IMR-90 (cell line): ENCODE results near the gene MPZL1. TPM values are rescaled to one million over a fixed set of nuclear protein-coding genes. Genes with fewer than 3 reads are reported as not detected.

ENCODE experiments used
- ATAC-seq: fragments of 200-7000 bp; cut with Tn5 transposase; 2 replicates; pipeline ENCODE4 v1.9.1; 2020; ENCODE audit warnings: low read depth, mild to moderate bottlenecking, moderate library complexity
- BruUV-seq: library from RNA; stranded (reverse); fragments of 400-500 nt; replicated peaks from 2 replicates; lab custom pipeline; 2021; lab: Mats Ljungman, UMichigan
- CTCF ChIA-PET: fragments of 300-600 bp; formaldehyde crosslinking; extraction: SDS; loops from one replicate; lab custom pipeline; 2021; ENCODE audit warnings: antibody characterized with exemption; lab: Yijun Ruan, JAX
- POLR2A ChIA-PET: fragments of 300-600 bp; sonication (Branson Sonifier 250); formaldehyde crosslinking; loops from one replicate; lab custom pipeline; 2022; ENCODE audit warnings: antibody characterized with exemption; ENCODE audit not compliant: unreplicated experiment; lab: Charles Lee
- DNase-seq: peaks from one replicate; pipeline ENCODE4 v3.0.0; 2013
- H2AFZ ChIP-seq: replicated peaks from 2 replicates; pipeline ENCODE3; 2013; ENCODE audit warnings: low read length, mild to moderate bottlenecking; ENCODE audit not compliant: poor library complexity
- H2AK5ac ChIP-seq: 2 replicates; pipeline ENCODE4 v1.6.1; 2013; ENCODE audit warnings: low read depth, low read length, inconsistent platforms
- H2AK9ac ChIP-seq: replicated peaks from 2 replicates; pipeline ENCODE3; 2013; ENCODE audit warnings: mild to moderate bottlenecking, low read depth, low read length, moderate library complexity; ENCODE audit not compliant: poor library complexity
- H2BK120ac ChIP-seq: 2 replicates; pipeline ENCODE4 v1.6.1; 2013; ENCODE audit warnings: low read depth, low read length, inconsistent platforms
- H2BK15ac ChIP-seq: 3 replicates; pipeline ENCODE4 v1.6.1; 2013; ENCODE audit warnings: low read depth, low read length, inconsistent platforms
- H2BK20ac ChIP-seq: 2 replicates; pipeline ENCODE4 v1.6.1; 2013; ENCODE audit warnings: low read depth, mild to moderate bottlenecking, inconsistent platforms, low read length, moderate library complexity
- H2BK5ac ChIP-seq: 2 replicates; pipeline ENCODE4 v1.6.1; 2013; ENCODE audit warnings: mild to moderate bottlenecking, low read depth, low read length, inconsistent platforms; ENCODE audit not compliant: poor library complexity, severe bottlenecking
- H3K14ac ChIP-seq: replicated peaks from 2 replicates; pipeline ENCODE4 v1.6.1; 2013; ENCODE audit warnings: low read depth, low read length, inconsistent platforms
- H3K18ac ChIP-seq: 2 replicates; pipeline ENCODE4 v1.6.1; 2013; ENCODE audit warnings: low read depth, low read length, control low read depth
- H3K23ac ChIP-seq: 2 replicates; pipeline ENCODE4 v1.6.1; 2013; ENCODE audit warnings: low read depth, low read length, inconsistent platforms
- H3K27ac ChIP-seq: 2 replicates; pipeline ENCODE4 v1.5.1; 2013; ENCODE audit warnings: mild to moderate bottlenecking, control low read depth, low read length; ENCODE audit not compliant: insufficient read depth
- H3K27me3 ChIP-seq: 2 replicates; pipeline ENCODE4 v1.6.1; 2013; ENCODE audit warnings: low read length; ENCODE audit not compliant: control insufficient read depth, insufficient read depth
- H3K36me3 ChIP-seq: 2 replicates; pipeline ENCODE4 v1.6.1; 2013; ENCODE audit warnings: low read length, mixed read lengths; ENCODE audit not compliant: control insufficient read depth, insufficient read depth
- H3K4ac ChIP-seq: 2 replicates; pipeline ENCODE4 v1.6.1; 2013; ENCODE audit warnings: low read depth, low read length, inconsistent platforms
- H3K4me1 ChIP-seq: 2 replicates; pipeline ENCODE4 v1.6.1; 2013; ENCODE audit warnings: low read length, mixed read lengths; ENCODE audit not compliant: control insufficient read depth, insufficient read depth
- H3K4me2 ChIP-seq: 2 replicates; pipeline ENCODE4 v1.6.1; 2013; ENCODE audit warnings: low read depth, mild to moderate bottlenecking, control low read depth, low read length, moderate library complexity
- H3K4me3 ChIP-seq: 2 replicates; pipeline ENCODE4 v1.5.1; 2013; ENCODE audit warnings: low read depth, mild to moderate bottlenecking, control low read depth, low read length, moderate library complexity; ENCODE audit not compliant: insufficient read depth
- H3K56ac ChIP-seq: 2 replicates; pipeline ENCODE4 v1.6.1; 2013; ENCODE audit warnings: low read length, inconsistent platforms; ENCODE audit not compliant: insufficient read depth; ENCODE audit errors: extremely low read depth
- H3K79me1 ChIP-seq, 2 experiments: 2 replicates each; pipeline ENCODE4 v1.6.1; 2013; ENCODE audit warnings: low read length in 2 of 2, inconsistent platforms in 1 of 2, low read depth in 1 of 2
- H3K9ac ChIP-seq: 2 replicates; pipeline ENCODE4 v1.6.1; 2013; ENCODE audit warnings: low read depth, low read length, control low read depth
- H3K9me1 ChIP-seq: 2 replicates; pipeline ENCODE4 v1.6.1; 2013; ENCODE audit warnings: low read length, inconsistent platforms; ENCODE audit not compliant: insufficient read depth
- H3K9me3 ChIP-seq: 2 replicates; pipeline ENCODE4 v1.6.1; 2013; ENCODE audit warnings: low read length; ENCODE audit not compliant: control insufficient read depth, insufficient read depth
- H4K20me1 ChIP-seq: 2 replicates; pipeline ENCODE4 v1.6.1; 2013; ENCODE audit warnings: low read length, inconsistent platforms; ENCODE audit not compliant: insufficient read depth
- H4K5ac ChIP-seq: 2 replicates; pipeline ENCODE4 v1.6.1; 2013; ENCODE audit warnings: mild to moderate bottlenecking, low read depth, low read length, control low read depth
- H4K8ac ChIP-seq, 2 experiments: 2 replicates each; pipeline ENCODE4 v1.6.1; 2013; ENCODE audit warnings: low read depth in 2 of 2, low read length in 2 of 2, control low read depth in 1 of 2, inconsistent platforms in 1 of 2
- H4K91ac ChIP-seq: 2 replicates; pipeline ENCODE4 v1.6.1; 2013; ENCODE audit warnings: low read depth, low read length, inconsistent platforms; ENCODE audit not compliant: insufficient read depth
- BHLHE40 ChIP-seq: fragments of 150-350 bp; IDR thresholded peaks from 2 replicates; pipeline ENCODE4 v1.6.1; 2016; ENCODE audit warnings: mild to moderate bottlenecking, low read depth, low read length
- CEBPB ChIP-seq: IDR thresholded peaks from 2 replicates; pipeline ENCODE4 v1.6.1; 2012; ENCODE audit warnings: low read depth, low read length, improper control_type of control experiment
- CHD1 ChIP-seq: IDR thresholded peaks from 2 replicates; pipeline ENCODE4 v1.6.1; 2012; ENCODE audit warnings: low read depth, low read length, improper control_type of control experiment
- CTCF ChIP-seq: conservative IDR thresholded peaks from 2 replicates; pipeline ENCODE4 v1.5.1; 2012; ENCODE audit warnings: mild to moderate bottlenecking, low read depth, low read length, improper control_type of control experiment
- FOS ChIP-seq: fragments of 150-350 bp; IDR thresholded peaks from 2 replicates; pipeline ENCODE4 v1.6.1; 2016; ENCODE audit warnings: low read depth, low read length
- MAFK ChIP-seq: IDR thresholded peaks from 2 replicates; pipeline ENCODE4 v1.6.1; 2012; ENCODE audit warnings: low read depth, low read length, improper control_type of control experiment
- MAZ ChIP-seq: IDR thresholded peaks from 2 replicates; pipeline ENCODE4 v1.6.1; 2012; ENCODE audit warnings: low read depth, mild to moderate bottlenecking, low read length, improper control_type of control experiment, moderate library complexity, borderline replicate concordance
- RCOR1 ChIP-seq: IDR thresholded peaks from 2 replicates; pipeline ENCODE4 v1.6.1; 2012; ENCODE audit warnings: mild to moderate bottlenecking, low read length, improper control_type of control experiment; ENCODE audit not compliant: insufficient replicate concordance
- RFX5 ChIP-seq: IDR thresholded peaks from 2 replicates; pipeline ENCODE4 v1.8.0; 2012; ENCODE audit warnings: low read depth, mild to moderate bottlenecking, low read length, moderate library complexity
- USF2 ChIP-seq: fragments of 150-350 bp; IDR thresholded peaks from 2 replicates; pipeline ENCODE4 v1.6.1; 2017; ENCODE audit warnings: mild to moderate bottlenecking, antibody characterized with exemption, low read length, low read depth
- WGBS, 2 experiments: methylation state at CpG; one replicate each; pipeline versions ENCODE4 v1.1.5 to v1.1.7; 2013; ENCODE audit warnings: missing lambda C conversion rate in 2 of 2; ENCODE audit not compliant: insufficient read length in 1 of 2; ENCODE audit errors: extremely low coverage in 2 of 2; 5-methylcytosine and 5-hydroxymethylcytosine counted together
- dilution Hi-C: fragments of 300-500 bp; cut with HindIII; formaldehyde crosslinking; loops from one replicate; pipeline ENCODE4 v1.14.3; 2018; ENCODE audit warnings: low sequenced_read_pairs; ENCODE audit not compliant: unreplicated experiment
- in situ Hi-C: fragments of 300-500 bp; cut with MboI; formaldehyde crosslinking; loops from 3 replicates; pipeline ENCODE4 v1.14.3; 2019; ENCODE audit warnings: low sequenced_read_pairs, inconsistent platforms, mixed read lengths
- intact Hi-C: fragments of 100-400 bp; cut with micrococcal nuclease; formaldehyde crosslinking; loops from 2 replicates; pipeline ENCODE4 v1.10.0; 2022
- polyA plus RNA-seq, 3 experiments: library from polyadenylated mRNA; depleted of rRNA; stranded (reverse); fragments of >200 nt; gene quantifications; 2 replicates each; pipeline ENCODE4 v1.2.3, GENCODE V29; 2012; ENCODE audit warnings: low replicate concordance in 1 of 3
- total RNA-seq: library from RNA; depleted of rRNA; stranded (reverse); fragments of >200 nt; gene quantifications from 2 replicates; pipeline ENCODE4 v1.2.3, GENCODE V29; 2012

MPZL1 gene
- total and polyA plus RNA-seq, 2 of the 4 experiments (the other 2 are of a cell fraction): 55.3 to 87.3 TPM

DNA sequence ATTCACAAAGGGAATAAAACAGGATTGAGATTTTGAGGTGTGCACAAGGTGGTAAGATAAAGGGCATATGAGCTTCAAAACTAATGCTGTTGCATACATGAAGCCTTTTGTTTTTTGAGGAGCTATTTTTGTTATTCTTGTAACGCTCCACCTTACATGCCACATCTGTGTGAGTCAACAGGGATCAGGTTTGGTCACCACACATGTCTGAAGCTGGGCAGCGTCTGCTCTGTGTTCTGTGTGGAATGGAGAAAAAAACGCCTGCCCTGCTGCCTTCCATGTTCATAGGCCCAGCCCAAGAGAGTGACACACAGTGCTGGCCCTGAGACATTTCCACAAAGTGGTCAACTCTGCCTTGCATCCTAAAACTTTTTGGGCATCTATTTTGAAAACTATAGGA is 67.7 kb downstream of the MPZL1 start:
- H2BK120ac ChIP-seq: peak overlapping the region; percentile 39; the same call in 1 of the 2 replicates
- H3K4me2 ChIP-seq: no peak overlapping the region
- no peak overlapping the region for H3K9ac ChIP-seq
- no peak overlapping the region for H4K5ac ChIP-seq
- H3K18ac ChIP-seq: no peak overlapping the region
- no peak overlapping the region for H3K27ac ChIP-seq
- intact Hi-C loops (no loop called here), dilution Hi-C loops (no loop called here), in situ Hi-C loops (no loop called here)
- peaks cover 12 to 46% of the 10 kb centered on the region in 2 experiments for H3K79me1 ChIP-seq
- no peak overlapping the region for H4K91ac ChIP-seq
- peaks cover 31% of the 10 kb centered on the region for H3K36me3 ChIP-seq
- no peak overlapping the region for H2AK9ac ChIP-seq
- peaks cover 11% of the 10 kb centered on the region for H3K4me1 ChIP-seq
- peak overlapping the region; percentile 37 for H3K4ac ChIP-seq
- WGBS, 2 experiments: no CpG with 5 or more reads among the region's 3 CpGs
- H3K14ac ChIP-seq: no peak overlapping the region
- H2AFZ ChIP-seq: no peak overlapping the region
- peak overlapping the region; percentile 24; the same call in 1 of the 3 replicates for H2BK15ac ChIP-seq
- H3K56ac ChIP-seq: no peak overlapping the region
- no peak overlapping the region for H4K8ac ChIP-seq
- H3K9me3 ChIP-seq: no peaks in the 10 kb centered on the region
- DNase-seq: peak; percentile 56
- H3K27me3 ChIP-seq: no peaks in the 10 kb centered on the region
- 0 out of 2 replicates have a peak overlapping the region, but pooled peaks have one; percentile 39 for H2AK5ac ChIP-seq
- no peak overlapping the region for H2BK5ac ChIP-seq
- peaks cover 11% of the 10 kb centered on the region; the same call in 1 of the 2 replicates for H4K20me1 ChIP-seq
- no peak for ATAC-seq
- POLR2A ChIA-PET: no interaction called here
- CTCF ChIA-PET: interaction anchor here (1.0 kb wide), 1 partner anchor 13 kb away, joined by 3 read pairs; no protein-coding TSS in a partner anchor
- peaks cover 22% of the 10 kb centered on the region for H3K9me1 ChIP-seq
- no peak overlapping the region for H2BK20ac ChIP-seq
- BruUV-seq: no TSS peak
- TF ChIP-seq RCOR1 (no peak), MAFK (no peak), FOS (no peak), USF2 (no peak), MAZ (no peak), CHD1 (no peak), CTCF (no peak), BHLHE40 (no peak), RFX5 (no peak), CEBPB (no peak)
- no peak overlapping the region for H3K4me3 ChIP-seq
- H3K23ac ChIP-seq: no peak overlapping the region
